Effector memory CD8-positive, alpha-beta T cell (primary cell): ENCODE results near the gene C14orf119.

Source experiments
- ATAC-seq: fragments of 150-1000 bp; cut with Tn5 transposase; replicated peaks from 2 replicates; pipeline ENCODE4 v1.10.0; 2021; ENCODE audit warnings: mild to moderate bottlenecking, moderate library complexity
- DNase-seq, 3 experiments: peaks; one replicate each; pipeline ENCODE4 v3.0.0; 2021
- H3K27ac Mint-ChIP-seq, 2 donors: one replicate each; pipeline ENCODE4 v1.8.0; 2022; ENCODE audit warnings: mild to moderate bottlenecking in 2 of 2, mixed read lengths in 2 of 2, moderate library complexity in 2 of 2
- H3K27me3 Mint-ChIP-seq, 2 donors: one replicate each; pipeline ENCODE4 v1.8.0; 2022; ENCODE audit warnings: mixed read lengths in 2 of 2
- H3K36me3 Mint-ChIP-seq: one replicate; pipeline ENCODE4 v1.8.0; 2022; ENCODE audit warnings: mild to moderate bottlenecking, moderate library complexity, mixed read lengths; ENCODE audit not compliant: insufficient read depth
- H3K4me1 Mint-ChIP-seq, 2 donors: one replicate each; pipeline ENCODE4 v1.8.0; 2022; ENCODE audit warnings: low read depth in 2 of 2, mixed read lengths in 2 of 2
- H3K4me3 Mint-ChIP-seq, 2 donors: one replicate each; pipeline ENCODE4 v1.8.0; 2022; ENCODE audit warnings: mild to moderate bottlenecking in 2 of 2, mixed read lengths in 2 of 2, moderate library complexity in 2 of 2
- H3K9me3 Mint-ChIP-seq, 2 donors: one replicate each; pipeline ENCODE4 v1.8.0; 2022; ENCODE audit warnings: mixed read lengths in 2 of 2

Gene C14orf119

DNA sequence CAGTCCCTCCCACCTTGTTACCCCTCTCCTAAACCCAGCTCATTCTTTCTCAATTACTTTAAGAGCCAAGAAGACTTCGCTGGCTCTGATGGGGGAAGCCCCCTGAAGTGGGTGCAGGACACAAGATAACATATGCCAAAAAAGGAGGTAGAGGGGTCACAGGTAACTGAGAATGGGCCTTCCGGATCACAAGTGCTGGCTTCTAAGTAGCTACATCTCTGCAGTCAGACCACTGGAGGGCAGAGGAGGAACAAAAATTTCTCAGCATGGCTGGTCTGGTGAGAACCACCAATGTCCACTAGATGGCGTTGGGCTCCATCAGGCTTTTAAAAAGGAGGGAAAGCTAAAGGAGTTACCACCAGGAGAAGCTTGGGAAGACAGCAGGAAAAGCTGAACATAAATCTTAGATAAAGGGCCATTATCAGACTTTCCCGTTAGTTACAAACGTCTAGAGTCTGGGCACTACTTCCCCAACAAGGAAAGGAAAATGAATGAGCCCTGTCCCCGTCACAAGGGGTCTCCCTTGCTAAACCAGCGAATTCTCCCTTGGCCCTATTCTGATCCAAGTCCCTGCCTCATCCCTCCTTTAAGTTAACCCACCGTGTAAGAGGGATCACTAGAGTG lies 26.4 kb upstream of the C14orf119 start:
- Mint-ChIP-seq H3K27me3 (no peaks in the 10 kb centered on the region), H3K4me1 (peaks cover 27 to 29% of the 10 kb centered on the region in 2 donors), H3K36me3 (peaks cover 61% of the 10 kb centered on the region), H3K4me3 (no peak overlapping the region), H3K27ac (peak overlapping the region; percentile 23 to 25), H3K9me3 (no peaks in the 10 kb centered on the region)
- ATAC-seq = peak; percentile 82
- peak; percentile 69 to 76 (median 70) for DNase-seq

DNA sequence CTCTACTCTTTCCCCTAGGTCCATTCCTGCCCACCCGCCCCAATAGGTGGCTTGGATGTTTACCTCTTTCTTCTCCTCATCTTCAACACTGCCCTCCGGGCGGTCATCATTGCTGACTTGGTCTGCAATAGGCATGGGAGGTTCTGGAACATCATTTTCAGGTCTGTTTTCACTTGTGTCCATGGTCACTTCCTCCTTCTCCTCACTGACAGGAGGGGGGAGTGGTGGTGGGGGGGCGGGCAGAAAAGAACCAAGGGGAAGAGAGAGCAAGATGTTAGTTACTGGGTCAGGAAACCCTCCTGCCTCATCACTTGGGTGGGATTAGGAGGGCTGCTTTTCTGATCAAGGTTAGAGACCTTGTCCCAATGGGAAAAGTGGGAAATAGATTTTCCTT lies 25.9 kb upstream of the C14orf119 start:
- no peaks in the 10 kb centered on the region for H3K9me3 Mint-ChIP-seq
- peak overlapping the region in 1 of 2 donors; percentile 23 for H3K27ac Mint-ChIP-seq
- H3K4me1 Mint-ChIP-seq = peaks cover 27 to 29% of the 10 kb centered on the region in 2 donors
- no peak for ATAC-seq
- no peaks in the 10 kb centered on the region for H3K27me3 Mint-ChIP-seq
- H3K36me3 Mint-ChIP-seq = peaks cover 61% of the 10 kb centered on the region
- no peak overlapping the region for H3K4me3 Mint-ChIP-seq
- DNase-seq = no peak

DNA sequence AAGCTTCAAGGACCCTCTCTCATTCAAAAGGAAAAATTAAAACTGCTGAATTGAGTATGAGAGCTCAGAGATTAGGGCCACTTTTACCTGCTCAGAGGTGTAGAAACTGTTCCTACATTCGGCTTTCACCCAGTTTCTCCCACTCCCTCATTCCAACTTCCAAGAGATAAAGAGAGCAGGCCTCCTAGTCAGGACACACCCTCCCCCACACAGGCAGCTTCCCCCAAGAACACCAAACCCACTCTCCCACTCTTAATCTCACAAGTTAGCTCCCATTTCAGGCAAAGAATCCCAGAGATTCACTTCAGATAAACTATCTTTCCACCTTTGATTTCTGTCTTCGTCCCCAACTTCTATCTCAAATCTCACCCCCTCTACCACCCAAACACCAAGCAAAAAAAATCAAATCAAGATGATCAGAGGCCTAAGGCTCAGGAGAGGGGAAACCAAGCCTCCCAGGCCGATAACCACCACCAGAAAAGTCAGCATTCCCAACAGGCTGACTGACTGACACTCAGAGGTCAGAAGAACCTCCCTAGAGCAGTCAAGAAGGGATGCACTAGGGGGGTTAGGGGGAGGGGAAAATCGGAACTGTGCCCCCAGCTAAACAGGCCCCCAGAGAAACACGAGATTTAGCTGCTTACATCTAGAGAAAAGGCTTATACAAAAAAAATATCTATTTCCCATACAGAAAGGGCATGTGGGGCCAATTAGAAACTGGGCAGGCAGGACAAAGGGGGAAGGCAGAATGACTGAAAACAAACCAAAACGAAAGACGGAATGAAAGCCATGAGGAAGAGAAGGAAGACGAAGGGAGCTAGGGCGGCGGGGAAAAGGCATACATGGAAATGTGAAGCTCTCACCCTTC lies 24.8 kb upstream of the C14orf119 start:
- Mint-ChIP-seq H3K4me1 (peaks cover 27 to 29% of the 10 kb centered on the region in 2 donors), H3K36me3 (peaks cover 60% of the 10 kb centered on the region), H3K9me3 (no peaks in the 10 kb centered on the region), H3K27ac (peak overlapping the region; percentile 89 to 90), H3K27me3 (no peaks in the 10 kb centered on the region), H3K4me3 (peak overlapping the region; percentile 86 to 90)
- DNase-seq = no peak
- ATAC-seq = no peak

DNA sequence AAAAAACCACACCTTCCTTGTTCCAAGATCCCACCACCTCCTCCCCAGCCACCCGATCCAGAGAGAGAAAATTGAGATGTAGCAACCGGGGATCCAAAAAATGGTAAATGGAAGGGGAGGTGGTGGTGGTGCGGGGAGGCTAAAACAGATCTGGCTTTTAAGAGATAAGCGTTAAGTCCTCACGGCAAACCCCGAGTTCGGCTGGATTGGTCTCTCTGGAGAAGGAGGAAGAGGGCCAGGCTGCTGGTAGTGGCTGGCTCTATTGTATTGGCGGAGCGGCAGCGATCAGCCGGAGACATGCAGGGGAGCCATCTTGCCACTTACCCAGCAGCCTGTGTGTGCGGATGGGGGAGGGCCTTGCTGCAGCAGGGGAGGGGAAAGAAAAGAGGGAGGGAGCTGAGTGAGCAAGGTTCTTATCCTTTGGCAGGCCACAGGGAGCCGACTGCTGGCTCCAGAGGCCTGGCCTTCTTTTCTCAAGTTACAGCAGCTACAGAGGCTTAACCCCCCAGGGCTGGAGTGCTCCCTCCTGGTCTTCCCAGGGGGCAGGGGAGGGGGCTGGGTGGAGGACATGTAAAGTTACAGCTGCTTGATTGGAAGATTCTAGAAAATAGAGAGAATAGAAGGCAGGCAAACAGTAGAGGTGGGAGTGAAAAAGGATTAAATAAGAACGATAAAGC lies 23.9 kb upstream of the C14orf119 start:
- DNase-seq = peak; percentile 64
- Mint-ChIP-seq H3K36me3 (peaks cover 60% of the 10 kb centered on the region), H3K27me3 (no peaks in the 10 kb centered on the region), H3K9me3 (no peaks in the 10 kb centered on the region), H3K27ac (peak overlapping the region; percentile 89 to 90), H3K4me1 (peaks cover 25% of the 10 kb centered on the region in 2 donors), H3K4me3 (peak overlapping the region; percentile 86 to 90)
- ATAC-seq = peak; percentile 91

DNA sequence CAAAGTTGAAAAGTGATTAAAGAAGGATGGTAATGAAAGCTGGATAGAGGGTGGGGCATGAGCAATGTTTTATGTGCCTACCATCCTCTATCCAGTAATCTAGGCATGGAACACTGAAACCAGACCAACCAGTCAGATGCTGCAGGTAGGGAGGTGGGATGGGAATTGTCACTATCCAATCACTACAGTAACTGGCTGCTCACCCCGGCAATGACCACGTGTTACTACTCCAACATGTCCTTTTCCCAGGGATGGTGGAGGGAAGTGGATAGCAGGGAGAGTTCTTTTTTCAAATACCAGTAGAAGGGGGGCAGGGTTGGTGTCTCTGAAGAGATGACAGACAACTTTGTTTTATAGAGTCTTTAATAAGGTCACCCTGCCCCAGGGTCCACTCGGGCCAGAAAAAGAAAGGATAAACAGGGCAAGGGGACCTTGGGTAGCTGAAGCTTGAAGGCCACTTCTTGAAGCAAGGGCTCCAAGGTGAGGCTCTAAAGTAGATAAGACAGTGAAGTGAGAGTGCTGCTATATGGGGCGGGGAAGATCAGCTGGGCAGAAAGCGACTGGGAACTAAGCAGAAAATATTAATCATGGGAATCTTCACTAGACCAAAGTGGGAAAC lies 23.3 kb upstream of the C14orf119 start:
- no peaks in the 10 kb centered on the region for H3K27me3 Mint-ChIP-seq
- ATAC-seq = no peak
- peaks cover 25% of the 10 kb centered on the region in 2 donors for H3K4me1 Mint-ChIP-seq
- DNase-seq = no peak
- H3K4me3 Mint-ChIP-seq = peak overlapping the region; percentile 86 to 90
- H3K27ac Mint-ChIP-seq = peak overlapping the region; percentile 89 to 90
- no peaks in the 10 kb centered on the region for H3K9me3 Mint-ChIP-seq
- peaks cover 60% of the 10 kb centered on the region for H3K36me3 Mint-ChIP-seq

DNA sequence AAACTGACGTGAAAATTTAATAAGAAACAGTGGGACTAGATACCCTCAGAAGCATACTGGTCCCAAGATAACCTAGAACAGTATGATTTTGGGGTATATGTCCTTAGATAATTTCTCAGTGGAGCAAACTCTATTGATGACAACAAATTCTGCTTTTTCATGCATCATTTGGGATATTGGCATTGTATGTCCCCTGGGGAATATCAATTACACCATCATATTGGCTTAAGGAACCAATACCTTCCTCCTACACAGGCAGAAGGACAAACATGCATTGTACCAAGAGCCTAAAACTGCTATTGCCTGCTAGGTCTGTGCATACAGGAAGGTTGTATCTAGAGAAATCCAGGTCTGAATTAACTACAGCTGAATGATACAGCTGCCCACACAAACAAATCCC lies 20.4 kb upstream of the C14orf119 start:
- DNase-seq = no peak

DNA sequence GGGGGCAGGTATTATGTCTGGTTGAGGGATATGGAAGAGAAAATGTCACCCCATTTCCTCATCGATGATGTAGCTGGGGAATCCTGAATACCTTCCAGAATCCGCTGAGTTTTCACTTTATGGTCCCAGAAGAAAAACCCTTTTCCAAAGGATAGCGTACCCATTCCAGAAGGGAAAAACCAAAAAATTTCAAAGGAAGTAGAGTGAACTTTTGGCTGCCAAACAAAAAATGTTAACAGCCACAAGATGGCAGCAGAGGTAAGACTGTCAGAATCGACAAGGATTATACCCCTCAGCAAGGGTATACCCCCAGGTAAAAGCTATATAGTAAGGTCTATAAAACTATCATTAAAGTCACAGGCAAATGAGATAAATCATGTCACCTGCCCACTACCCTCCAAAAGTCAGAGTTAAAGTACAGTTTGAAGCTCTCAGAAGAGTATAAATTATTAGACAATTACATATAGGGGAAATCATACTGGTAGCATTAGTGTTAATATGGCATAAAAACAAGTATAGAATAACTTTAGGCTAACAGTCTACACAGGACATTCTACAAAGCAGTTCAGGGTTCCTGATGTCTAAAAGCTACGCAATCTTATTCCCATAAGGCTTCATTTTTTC lies 18.4 kb upstream of the C14orf119 start:
- Mint-ChIP-seq H3K4me1 (peaks cover 7 to 8% of the 10 kb centered on the region in 2 donors), H3K27me3 (no peaks in the 10 kb centered on the region), H3K27ac (no peak overlapping the region), H3K36me3 (peaks cover 88% of the 10 kb centered on the region), H3K9me3 (no peaks in the 10 kb centered on the region), H3K4me3 (no peak overlapping the region)
- peak in 2 of 3 experiments; percentile 31 to 41 for DNase-seq
- peak; percentile 57 for ATAC-seq

More for the DNA sequence above, 20.4 kb upstream of the C14orf119 start:
- no peaks in the 10 kb centered on the region for H3K9me3 Mint-ChIP-seq
- H3K27me3 Mint-ChIP-seq = no peaks in the 10 kb centered on the region
- H3K4me3 Mint-ChIP-seq = no peak overlapping the region
- no peak overlapping the region for H3K27ac Mint-ChIP-seq
- no peak for ATAC-seq
- peaks cover 22 to 24% of the 10 kb centered on the region in 2 donors for H3K4me1 Mint-ChIP-seq
- peaks cover 74% of the 10 kb centered on the region for H3K36me3 Mint-ChIP-seq

DNA sequence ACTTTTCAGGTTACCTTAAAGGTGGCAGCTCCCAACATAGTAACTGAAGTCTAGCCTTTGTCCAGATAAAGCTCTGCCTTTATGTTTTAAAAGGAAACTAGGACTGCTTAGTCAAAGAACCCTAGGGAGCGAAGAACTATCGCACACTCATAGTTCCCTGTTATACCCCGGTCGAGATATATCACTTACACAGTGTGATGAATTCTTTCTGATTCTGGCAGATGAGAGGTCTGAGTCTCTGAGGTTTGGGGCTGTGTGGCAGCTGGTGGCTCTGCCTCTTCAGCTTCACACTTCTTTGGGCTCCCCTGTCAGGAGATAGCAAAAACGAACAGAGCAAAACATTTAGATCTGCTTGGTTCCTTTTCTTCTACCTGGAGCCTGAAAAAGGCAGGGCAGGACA lies 17.3 kb upstream of the C14orf119 start:
- H3K4me3 Mint-ChIP-seq = no peak overlapping the region
- ATAC-seq = no peak
- no peaks in the 10 kb centered on the region for H3K9me3 Mint-ChIP-seq
- no peak for DNase-seq
- H3K4me1 Mint-ChIP-seq = peaks cover 3 to 4% of the 10 kb centered on the region in 2 donors
- H3K27me3 Mint-ChIP-seq = no peaks in the 10 kb centered on the region
- no peak overlapping the region for H3K27ac Mint-ChIP-seq
- H3K36me3 Mint-ChIP-seq = peaks cover 97% of the 10 kb centered on the region

DNA sequence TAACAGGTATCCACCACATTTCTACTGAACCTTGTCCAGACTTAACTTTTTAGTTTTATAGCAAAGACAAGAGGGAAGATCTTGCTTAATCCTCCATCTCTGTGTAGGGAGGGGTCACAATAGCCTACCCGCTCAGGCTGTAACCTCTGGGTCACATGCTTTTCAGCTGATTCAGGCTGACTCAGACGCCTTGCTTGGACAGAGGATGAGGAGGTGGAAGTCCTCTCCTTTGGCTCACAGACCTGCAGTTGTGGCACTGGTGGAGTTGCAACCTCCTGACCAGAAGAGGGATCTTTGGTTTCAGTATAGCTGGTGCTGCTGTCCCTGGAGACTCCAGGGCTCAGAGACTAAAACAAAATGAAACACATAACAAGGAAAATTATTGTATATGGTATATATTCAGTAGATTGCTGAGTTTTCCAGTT lies 16.6 kb upstream of the C14orf119 start:
- Mint-ChIP-seq H3K4me1 (peaks cover 3 to 4% of the 10 kb centered on the region in 2 donors), H3K27me3 (no peaks in the 10 kb centered on the region), H3K4me3 (no peak overlapping the region), H3K36me3 (peaks cover 96% of the 10 kb centered on the region), H3K9me3 (no peaks in the 10 kb centered on the region), H3K27ac (no peak overlapping the region)
- no peak for DNase-seq
- ATAC-seq = no peak

DNA sequence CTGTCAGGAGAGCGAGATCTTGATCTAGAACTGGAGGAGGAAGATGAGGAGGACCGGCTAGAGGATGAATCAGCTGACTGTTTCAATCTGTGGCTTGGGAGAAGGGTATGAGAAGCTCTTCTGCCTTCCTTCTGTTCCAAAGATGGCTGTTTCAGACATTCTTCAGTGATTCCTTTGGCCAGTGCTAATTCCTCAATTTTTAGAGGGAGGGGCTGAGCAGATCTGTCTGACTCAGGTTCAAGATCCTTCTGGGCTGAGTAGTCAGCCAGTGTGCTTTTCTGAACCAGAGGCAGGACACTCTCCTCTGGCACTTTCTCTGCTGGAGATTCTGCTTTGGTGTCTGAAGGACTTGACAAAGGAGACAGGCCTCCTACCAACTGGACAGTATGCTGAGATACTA lies 15.6 kb upstream of the C14orf119 start:
- Mint-ChIP-seq H3K36me3 (peaks cover 95% of the 10 kb centered on the region), H3K27ac (peak overlapping the region in 1 of 2 donors; percentile 69), H3K27me3 (no peaks in the 10 kb centered on the region), H3K4me1 (peaks cover 3 to 7% of the 10 kb centered on the region in 2 donors), H3K4me3 (no peak overlapping the region), H3K9me3 (no peaks in the 10 kb centered on the region)
- ATAC-seq (no peak), DNase-seq (no peak)

DNA sequence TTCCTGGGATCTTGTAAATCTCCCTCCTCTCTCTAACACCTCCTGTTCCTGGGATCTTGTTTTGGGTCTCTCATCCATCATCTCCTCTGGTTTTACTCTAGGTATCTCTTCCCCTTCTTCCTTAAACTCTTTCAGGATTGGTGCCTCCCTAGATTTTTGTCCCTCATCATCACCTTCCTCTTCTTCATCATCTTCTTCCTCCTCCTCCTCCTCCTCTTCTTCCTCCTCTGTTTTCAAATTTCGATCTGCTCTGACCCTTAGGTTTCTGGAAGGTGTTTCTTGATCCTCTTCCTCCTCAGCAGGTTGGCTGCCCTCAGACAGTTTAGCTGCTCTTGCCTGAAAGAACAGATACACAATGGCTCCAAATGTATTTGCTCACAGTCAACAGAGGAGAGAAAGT lies 14.8 kb upstream of the C14orf119 start:
- peaks cover 3 to 12% of the 10 kb centered on the region in 2 donors for H3K4me1 Mint-ChIP-seq
- no peaks in the 10 kb centered on the region for H3K9me3 Mint-ChIP-seq
- H3K27me3 Mint-ChIP-seq = no peaks in the 10 kb centered on the region
- peaks cover 95% of the 10 kb centered on the region for H3K36me3 Mint-ChIP-seq
- peak overlapping the region; percentile 36 to 69 for H3K27ac Mint-ChIP-seq
- ATAC-seq (no peak), DNase-seq (no peak)
- H3K4me3 Mint-ChIP-seq = no peak overlapping the region

DNA sequence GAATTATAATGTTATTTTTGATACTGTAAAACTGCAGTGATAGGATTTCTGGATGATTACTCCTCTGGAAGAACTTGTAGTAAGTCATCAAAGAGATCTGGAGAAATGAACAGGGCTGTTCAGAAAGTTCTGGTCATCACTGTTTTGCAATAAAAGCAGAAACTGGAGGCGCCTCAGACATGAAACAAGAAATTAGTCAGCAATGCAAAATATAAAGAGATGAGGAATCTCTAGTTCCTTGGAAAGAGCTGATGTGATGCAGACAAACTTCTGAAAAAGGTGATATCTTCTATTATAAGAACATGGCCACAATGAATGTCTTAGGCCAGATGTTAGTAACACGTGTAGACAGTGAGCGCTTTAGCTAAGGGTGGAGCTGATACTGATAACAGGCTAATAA lies 9.8 kb upstream of the C14orf119 start:
- Mint-ChIP-seq H3K9me3 (no peaks in the 10 kb centered on the region), H3K4me1 (peaks cover 6 to 33% of the 10 kb centered on the region in 2 donors), H3K27me3 (no peaks in the 10 kb centered on the region), H3K27ac (peak overlapping the region in 1 of 2 donors; percentile 20), H3K36me3 (peaks cover 97% of the 10 kb centered on the region), H3K4me3 (no peak overlapping the region)
- ATAC-seq = no peak
- DNase-seq = no peak

DNA sequence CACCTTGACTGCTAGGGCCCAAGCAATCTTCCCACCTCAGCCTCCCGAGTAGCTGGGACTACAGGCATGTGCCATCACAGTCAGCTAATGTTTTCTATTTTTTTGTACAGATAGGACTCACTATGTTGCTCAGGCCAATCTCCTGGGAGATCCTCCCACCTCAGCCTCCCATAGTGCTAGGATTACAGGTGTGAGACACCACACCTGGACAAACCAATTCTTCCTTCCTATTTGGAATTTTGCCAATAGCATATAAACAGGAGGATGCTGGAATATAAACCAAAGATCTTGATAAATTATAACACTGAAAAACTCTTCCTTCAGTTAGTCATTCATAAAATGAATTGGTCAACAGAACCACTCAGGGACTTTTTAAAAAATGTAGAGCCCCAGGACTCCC lies 8.7 kb upstream of the C14orf119 start:
- no peak for ATAC-seq
- H3K4me1 Mint-ChIP-seq = peaks cover 6 to 35% of the 10 kb centered on the region in 2 donors
- H3K27me3 Mint-ChIP-seq = no peaks in the 10 kb centered on the region
- H3K27ac Mint-ChIP-seq = peak overlapping the region; percentile 12
- H3K36me3 Mint-ChIP-seq = peaks cover 92% of the 10 kb centered on the region
- H3K4me3 Mint-ChIP-seq = no peak overlapping the region
- no peaks in the 10 kb centered on the region for H3K9me3 Mint-ChIP-seq
- no peak for DNase-seq
